Epithelial cell of esophagus (primary cell): Measurements from ENCODE around the gene CHEK1.
"Not testable (repeated sequence)": the region's sequence is repeated elsewhere in the genome, so short reads cannot be mapped to it uniquely, and the experiment has no call there.

ENCODE experiments used
- DNase-seq: peaks from one replicate; pipeline ENCODE4 v3.0.0; 2010; ENCODE audit warnings: low read depth
- H3K4me3 ChIP-seq: 2 replicates; pipeline ENCODE4 v1.5.1; 2011; ENCODE audit warnings: mild to moderate bottlenecking, low read length, control low read depth
- TF ChIP-seq, protein P1 (sequence below): IDR thresholded peaks from 2 replicates; pipeline ENCODE4 v1.5.1; 2011; ENCODE audit warnings: low read depth, mild to moderate bottlenecking, low read length, control low read depth, inconsistent platforms; ENCODE audit not compliant: insufficient read depth; ENCODE audit errors: missing control alignments

Gene CHEK1

DNA sequence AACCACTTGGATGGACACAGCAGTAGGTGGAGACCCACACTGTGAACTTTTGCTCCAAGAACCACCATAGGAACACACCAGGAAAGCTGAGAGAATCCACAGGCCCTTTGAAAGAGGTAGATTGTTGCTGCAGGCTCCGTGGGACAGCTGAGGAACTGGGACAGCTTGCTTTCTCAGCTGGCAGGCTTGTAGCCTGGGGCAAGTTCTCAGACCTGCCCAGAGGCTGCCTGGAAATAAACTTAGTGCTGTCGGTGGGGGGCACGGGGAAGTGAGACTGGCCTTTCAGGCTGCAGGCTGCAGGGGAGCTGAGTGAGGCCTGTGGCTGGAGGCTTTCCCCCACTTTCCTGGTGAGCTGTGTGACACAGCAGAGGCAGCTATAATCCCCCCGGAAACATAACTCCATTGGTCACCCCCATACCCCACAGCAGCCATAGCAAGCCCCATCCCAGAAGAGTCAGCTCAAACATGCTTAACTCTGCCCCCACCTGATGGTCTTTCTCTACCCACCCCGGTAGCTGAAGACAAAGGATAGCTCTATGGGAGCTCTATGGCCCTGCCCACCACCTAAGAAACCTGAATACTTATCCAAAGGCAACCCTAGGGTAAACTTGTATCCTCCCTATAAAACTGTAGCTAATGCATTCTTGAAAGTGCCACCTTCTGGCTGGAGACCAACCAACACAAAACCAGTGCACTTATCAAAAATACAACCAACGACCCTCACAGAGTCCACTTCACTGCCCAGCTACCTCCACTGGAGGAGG lies 77.1 kb downstream of the CHEK1 start:
- no peak overlapping the region for H3K4me3 ChIP-seq
- no peak for DNase-seq
- TF ChIP-seq, protein P1, sequence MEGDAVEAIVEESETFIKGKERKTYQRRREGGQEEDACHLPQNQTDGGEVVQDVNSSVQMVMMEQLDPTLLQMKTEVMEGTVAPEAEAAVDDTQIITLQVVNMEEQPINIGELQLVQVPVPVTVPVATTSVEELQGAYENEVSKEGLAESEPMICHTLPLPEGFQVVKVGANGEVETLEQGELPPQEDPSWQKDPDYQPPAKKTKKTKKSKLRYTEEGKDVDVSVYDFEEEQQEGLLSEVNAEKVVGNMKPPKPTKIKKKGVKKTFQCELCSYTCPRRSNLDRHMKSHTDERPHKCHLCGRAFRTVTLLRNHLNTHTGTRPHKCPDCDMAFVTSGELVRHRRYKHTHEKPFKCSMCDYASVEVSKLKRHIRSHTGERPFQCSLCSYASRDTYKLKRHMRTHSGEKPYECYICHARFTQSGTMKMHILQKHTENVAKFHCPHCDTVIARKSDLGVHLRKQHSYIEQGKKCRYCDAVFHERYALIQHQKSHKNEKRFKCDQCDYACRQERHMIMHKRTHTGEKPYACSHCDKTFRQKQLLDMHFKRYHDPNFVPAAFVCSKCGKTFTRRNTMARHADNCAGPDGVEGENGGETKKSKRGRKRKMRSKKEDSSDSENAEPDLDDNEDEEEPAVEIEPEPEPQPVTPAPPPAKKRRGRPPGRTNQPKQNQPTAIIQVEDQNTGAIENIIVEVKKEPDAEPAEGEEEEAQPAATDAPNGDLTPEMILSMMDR = no peak

DNA sequence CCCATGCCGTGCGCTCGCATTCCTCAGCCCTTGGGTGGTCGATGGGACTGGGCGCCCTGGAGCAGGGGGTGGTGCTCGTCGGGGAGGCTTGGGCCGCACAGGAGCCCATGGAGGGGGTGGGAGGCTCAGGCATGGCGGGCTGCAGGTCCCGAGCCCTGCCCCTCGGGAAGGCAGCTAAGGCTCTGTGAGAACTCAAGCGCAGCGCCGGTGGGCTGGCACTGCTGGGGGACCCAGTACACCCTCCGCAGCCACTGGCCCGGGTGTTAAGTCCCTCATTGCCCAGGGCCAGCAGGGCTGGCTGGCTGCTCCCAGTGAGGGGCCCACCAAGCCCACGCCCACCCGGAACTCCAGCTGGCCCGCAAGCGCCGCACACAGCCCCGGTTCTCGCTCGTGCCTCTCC lies 79.7 kb downstream of the CHEK1 start:
- not testable (repeated sequence) for H3K4me3 ChIP-seq, DNase-seq

DNA sequence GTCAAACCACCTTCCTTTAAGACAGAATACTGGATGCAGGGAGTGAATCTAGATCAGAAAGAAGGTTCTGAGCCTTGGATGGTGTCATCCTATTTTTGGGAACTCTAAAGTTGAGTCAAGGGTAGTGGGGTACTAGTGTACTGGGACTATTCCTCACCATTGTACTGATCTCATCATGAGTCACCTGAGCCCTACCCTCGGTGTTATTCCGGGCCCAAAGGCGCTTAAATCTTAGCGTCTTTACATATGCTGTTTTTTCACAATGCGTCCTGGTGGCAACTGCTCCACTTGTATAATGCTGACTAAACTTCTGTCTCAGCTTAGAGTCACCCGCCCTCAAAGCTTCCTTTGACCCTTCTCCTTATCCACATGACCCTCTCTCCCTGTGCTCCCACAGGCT lies 95.8 kb downstream of the CHEK1 start:
- TF ChIP-seq, protein P1 = no peak
- H3K4me3 ChIP-seq = no peak overlapping the region
- DNase-seq = peak; percentile 11

DNA sequence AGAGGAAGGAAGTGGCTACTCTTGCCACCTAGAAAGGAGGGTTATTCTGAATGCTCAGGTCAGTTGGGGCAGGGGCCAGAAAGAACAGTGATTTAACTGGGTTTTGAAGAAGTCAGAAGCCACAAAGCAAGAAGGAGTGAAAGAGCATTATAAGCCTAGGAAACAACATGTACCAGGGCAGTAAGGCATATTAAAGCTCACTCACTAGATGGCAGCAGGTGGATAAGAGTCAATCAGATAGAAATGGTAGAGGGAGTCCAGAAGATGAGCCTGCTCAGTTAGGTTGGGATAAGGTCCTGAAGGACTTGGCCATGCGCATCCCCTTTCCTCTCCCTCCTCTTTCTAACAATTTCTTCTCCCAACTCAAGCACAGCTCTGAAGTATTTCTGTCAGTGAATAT lies 99.2 kb downstream of the CHEK1 start:
- H3K4me3 ChIP-seq = no peak overlapping the region
- TF ChIP-seq, protein P1 = peak; percentile 25
- DNase-seq = peak; percentile 29
